ENCODE results near the gene RAB1A. TPM values are rescaled to one million over a fixed set of nuclear protein-coding genes. Genes with fewer than 3 reads are reported as not detected.

RAB1A gene
- polyA plus RNA-seq, 1 donor (not counting 4 experiments of a cell fraction or from before 2014, with no cell fraction given) = 274 TPM

DNA sequence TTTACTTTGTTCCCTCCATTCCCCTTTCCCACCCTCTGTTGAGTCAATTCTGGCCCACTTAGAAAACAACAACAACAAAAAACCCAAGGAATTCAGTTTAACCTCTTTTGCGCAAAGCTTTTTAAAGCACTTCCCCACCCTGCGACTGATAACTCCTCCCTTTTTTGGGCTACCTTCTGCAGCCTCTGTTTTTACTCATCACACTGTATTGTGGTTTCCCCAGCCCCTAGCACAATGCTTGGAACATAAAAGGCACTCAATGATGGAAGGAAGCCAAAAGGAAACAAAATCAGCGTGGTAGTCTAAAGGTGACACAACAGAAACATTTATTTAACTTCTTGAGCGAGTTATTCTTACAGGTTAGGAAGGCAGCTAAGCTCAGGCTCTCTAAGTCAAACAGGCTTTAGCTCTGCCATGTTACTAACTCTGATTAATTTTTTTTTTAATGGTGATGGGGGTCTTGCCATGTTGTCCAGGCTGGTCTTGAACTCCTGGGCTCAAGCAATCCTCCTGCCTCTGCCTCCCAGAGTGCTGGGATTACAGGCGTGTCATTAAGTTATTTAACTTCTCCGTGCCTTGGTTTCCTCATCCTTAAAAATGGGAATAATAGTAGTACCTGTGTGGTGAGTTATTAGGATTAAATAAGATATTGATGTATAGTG is 72.4 kb downstream of the RAB1A start:
- no peak overlapping the region for H2AFZ ChIP-seq (ENCODE audit: control insufficient read depth, low read length)

DNA sequence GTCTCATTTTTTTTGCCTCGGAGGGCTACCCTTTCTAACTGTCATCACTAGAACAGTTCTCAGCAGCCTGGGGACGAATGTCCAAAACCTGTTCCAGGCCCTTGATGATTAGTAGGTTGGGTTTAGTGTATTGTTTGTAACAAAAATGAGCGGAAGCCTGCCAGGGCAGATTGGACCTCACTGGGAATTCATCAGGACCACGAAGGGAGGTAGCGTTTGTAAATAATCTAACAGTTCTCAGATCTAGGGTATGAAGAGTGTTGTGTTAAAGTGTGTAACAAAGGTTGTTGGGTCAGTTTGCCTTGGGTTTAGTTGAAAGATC is 72.9 kb downstream of the RAB1A start:
- Histone ChIP-seq H3K4me2 (ENCODE audit: control insufficient read depth, extremely low read depth, insufficient read depth, low read depth, low read length) (peak overlapping the region; percentile 97), H3K9me1 (ENCODE audit: control insufficient read depth, extremely low read depth, insufficient read depth, low read length) (no peaks in the 10 kb centered on the region), H3K4me1 (ENCODE audit: control insufficient read depth, extremely low read depth, insufficient read depth, low read length) (peaks cover 21% of the 10 kb centered on the region), H2AFZ (ENCODE audit: control insufficient read depth, low read length) (peak overlapping the region; percentile 40), H3K36me3 (ENCODE audit: control insufficient read depth in 2 of 2, extremely low read depth in 1 of 2, insufficient read depth in 2 of 2, low read length in 2 of 2) (no peaks in the 10 kb centered on the region), H4K20me1 (ENCODE audit: control insufficient read depth, extremely low read depth, insufficient read depth, low read length) (no peaks in the 10 kb centered on the region), H3K9ac (ENCODE audit: control insufficient read depth, extremely low read depth, insufficient read depth, low read length) (peak overlapping the region; percentile 75), H3K27me3 (ENCODE audit: control insufficient read depth, extremely low read depth, insufficient read depth, low read length) (no peaks in the 10 kb centered on the region), H3K27ac (ENCODE audit: control insufficient read depth, insufficient read depth, low read length) (peak overlapping the region; percentile 63), H3K79me2 (ENCODE audit: control insufficient read depth, insufficient read depth, low read length) (no peaks in the 10 kb centered on the region), H3K4me3 (ENCODE audit: control insufficient read depth in 2 of 3, extremely low read depth in 1 of 3, insufficient read depth in 2 of 3, low read depth in 1 of 3, low read length in 3 of 3) (peak overlapping the region; percentile 51 to 79 (median 71)), H3K9me3 (ENCODE audit: control insufficient read depth, low read depth, low read length) (no peaks in the 10 kb centered on the region)
- DNase-seq (ENCODE audit: low read depth, low spot score) = no peak
- dilution Hi-C loops (cut with MboI; ENCODE audit: extremely low pct_ligation_motif_present, low sequenced_read_pairs) = no loop called here
- TF ChIP-seq EZH2 (IDR thresholded peaks at IDR 0.05; ENCODE audit: low read length) = no peak
- TF ChIP-seq, protein P1, sequence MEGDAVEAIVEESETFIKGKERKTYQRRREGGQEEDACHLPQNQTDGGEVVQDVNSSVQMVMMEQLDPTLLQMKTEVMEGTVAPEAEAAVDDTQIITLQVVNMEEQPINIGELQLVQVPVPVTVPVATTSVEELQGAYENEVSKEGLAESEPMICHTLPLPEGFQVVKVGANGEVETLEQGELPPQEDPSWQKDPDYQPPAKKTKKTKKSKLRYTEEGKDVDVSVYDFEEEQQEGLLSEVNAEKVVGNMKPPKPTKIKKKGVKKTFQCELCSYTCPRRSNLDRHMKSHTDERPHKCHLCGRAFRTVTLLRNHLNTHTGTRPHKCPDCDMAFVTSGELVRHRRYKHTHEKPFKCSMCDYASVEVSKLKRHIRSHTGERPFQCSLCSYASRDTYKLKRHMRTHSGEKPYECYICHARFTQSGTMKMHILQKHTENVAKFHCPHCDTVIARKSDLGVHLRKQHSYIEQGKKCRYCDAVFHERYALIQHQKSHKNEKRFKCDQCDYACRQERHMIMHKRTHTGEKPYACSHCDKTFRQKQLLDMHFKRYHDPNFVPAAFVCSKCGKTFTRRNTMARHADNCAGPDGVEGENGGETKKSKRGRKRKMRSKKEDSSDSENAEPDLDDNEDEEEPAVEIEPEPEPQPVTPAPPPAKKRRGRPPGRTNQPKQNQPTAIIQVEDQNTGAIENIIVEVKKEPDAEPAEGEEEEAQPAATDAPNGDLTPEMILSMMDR (optimal IDR thresholded peaks at IDR 0.05 in 1 of 3, IDR thresholded peaks at IDR 0.05 in 1 of 3, conservative IDR thresholded peaks at IDR 0.05 in 1 of 3; ENCODE audit: extremely low read depth in 1 of 3, insufficient read depth in 2 of 3, low read length in 3 of 3) = no peak
- peak; percentile 9 for FAIRE-seq

More for the DNA sequence above, 72.4 kb downstream of the RAB1A start:
- dilution Hi-C loops (cut with MboI; ENCODE audit: extremely low pct_ligation_motif_present, low sequenced_read_pairs) = no loop called here
- peak; percentile 86 for FAIRE-seq
- peak overlapping the region; percentile 51 to 79 (median 71) for H3K4me3 ChIP-seq (ENCODE audit: control insufficient read depth in 2 of 3, extremely low read depth in 1 of 3, insufficient read depth in 2 of 3, low read depth in 1 of 3, low read length in 3 of 3)
- DNase-seq (ENCODE audit: low read depth, low spot score) = no peak
- peak overlapping the region; percentile 63 for H3K27ac ChIP-seq (ENCODE audit: control insufficient read depth, insufficient read depth, low read length)
- TF ChIP-seq, protein P1 (optimal IDR thresholded peaks at IDR 0.05 in 1 of 3, IDR thresholded peaks at IDR 0.05 in 1 of 3, conservative IDR thresholded peaks at IDR 0.05 in 1 of 3; ENCODE audit: extremely low read depth in 1 of 3, insufficient read depth in 2 of 3, low read length in 3 of 3) = no peak
- TF ChIP-seq EZH2 (IDR thresholded peaks at IDR 0.05; ENCODE audit: low read length) = no peak
- H4K20me1 ChIP-seq (ENCODE audit: control insufficient read depth, extremely low read depth, insufficient read depth, low read length) = no peaks in the 10 kb centered on the region
- H3K9me1 ChIP-seq (ENCODE audit: control insufficient read depth, extremely low read depth, insufficient read depth, low read length) = no peaks in the 10 kb centered on the region
- H3K9ac ChIP-seq (ENCODE audit: control insufficient read depth, extremely low read depth, insufficient read depth, low read length) = peak overlapping the region; percentile 75
- no peaks in the 10 kb centered on the region for H3K79me2 ChIP-seq (ENCODE audit: control insufficient read depth, insufficient read depth, low read length)
- peaks cover 23% of the 10 kb centered on the region for H3K4me1 ChIP-seq (ENCODE audit: control insufficient read depth, extremely low read depth, insufficient read depth, low read length)
- peak overlapping the region; percentile 97 for H3K4me2 ChIP-seq (ENCODE audit: control insufficient read depth, extremely low read depth, insufficient read depth, low read depth, low read length)
- H3K9me3 ChIP-seq (ENCODE audit: control insufficient read depth, low read depth, low read length) = no peaks in the 10 kb centered on the region
- no peaks in the 10 kb centered on the region for H3K36me3 ChIP-seq (ENCODE audit: control insufficient read depth in 2 of 2, extremely low read depth in 1 of 2, insufficient read depth in 2 of 2, low read length in 2 of 2)
- no peaks in the 10 kb centered on the region for H3K27me3 ChIP-seq (ENCODE audit: control insufficient read depth, extremely low read depth, insufficient read depth, low read length)
